Measurements from ENCODE around the gene HIVEP3.

Gene HIVEP3

GRCh38 chr1:41673806-41674205 lies 244.9 kb downstream of the HIVEP3 start:
- DNase-seq (ENCODE audit: extremely low read depth in 1 of 2, low read depth in 1 of 2), result no peak

GRCh38 chr1:41673378-41673777 lies 245.3 kb downstream of the HIVEP3 start:
- no peak for DNase-seq (ENCODE audit: extremely low read depth in 1 of 2, low read depth in 1 of 2)

- DNase-seq (ENCODE audit: extremely low read depth in 1 of 2, low read depth in 1 of 2), result no peak
Observed at GRCh38 chr1:41672641-41673361, 245.9 kb downstream of the HIVEP3 start.

- no peak for DNase-seq (ENCODE audit: extremely low read depth in 1 of 2, low read depth in 1 of 2)
Observed at GRCh38 chr1:41672173-41672572, 246.5 kb downstream of the HIVEP3 start.

- no peak for DNase-seq (ENCODE audit: extremely low read depth in 1 of 2, low read depth in 1 of 2)
Observed at GRCh38 chr1:41671116-41671755, 247.5 kb downstream of the HIVEP3 start.

GRCh38 chr1:41670217-41670957 lies 248.3 kb downstream of the HIVEP3 start:
- DNase-seq (ENCODE audit: extremely low read depth in 1 of 2, low read depth in 1 of 2), result no peak

DNA sequence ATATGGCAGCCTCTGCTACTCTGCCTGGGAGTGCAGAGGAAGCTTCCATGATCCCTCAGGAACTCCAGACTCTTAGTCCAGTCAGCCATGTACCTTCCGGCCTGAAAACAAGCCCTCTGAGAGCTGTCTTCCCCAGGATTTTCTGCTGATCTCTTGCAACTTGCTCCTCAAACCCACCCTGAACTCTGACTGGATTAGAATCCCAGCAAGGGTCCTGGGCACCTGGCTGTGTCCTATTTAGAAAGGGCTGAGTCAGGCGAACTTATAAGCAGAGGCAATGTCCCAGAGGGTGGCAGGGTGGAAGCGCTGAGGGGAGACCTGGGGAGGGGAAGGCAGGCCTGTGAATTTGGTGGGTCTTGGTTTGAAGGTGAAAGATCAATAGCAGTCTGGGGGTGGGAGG lies 249.8 kb downstream of the HIVEP3 start:
- no peak for DNase-seq (ENCODE audit: extremely low read depth in 1 of 2, low read depth in 1 of 2)

- DNase-seq (ENCODE audit: extremely low read depth in 1 of 2, low read depth in 1 of 2), result no peak
Observed at GRCh38 chr1:41668054-41668660, 250.6 kb downstream of the HIVEP3 start.

GRCh38 chr1:41666981-41667631 lies 251.6 kb downstream of the HIVEP3 start:
- peak; percentile 13 to 17 for DNase-seq (ENCODE audit: extremely low read depth in 1 of 2, low read depth in 1 of 2)

DNA sequence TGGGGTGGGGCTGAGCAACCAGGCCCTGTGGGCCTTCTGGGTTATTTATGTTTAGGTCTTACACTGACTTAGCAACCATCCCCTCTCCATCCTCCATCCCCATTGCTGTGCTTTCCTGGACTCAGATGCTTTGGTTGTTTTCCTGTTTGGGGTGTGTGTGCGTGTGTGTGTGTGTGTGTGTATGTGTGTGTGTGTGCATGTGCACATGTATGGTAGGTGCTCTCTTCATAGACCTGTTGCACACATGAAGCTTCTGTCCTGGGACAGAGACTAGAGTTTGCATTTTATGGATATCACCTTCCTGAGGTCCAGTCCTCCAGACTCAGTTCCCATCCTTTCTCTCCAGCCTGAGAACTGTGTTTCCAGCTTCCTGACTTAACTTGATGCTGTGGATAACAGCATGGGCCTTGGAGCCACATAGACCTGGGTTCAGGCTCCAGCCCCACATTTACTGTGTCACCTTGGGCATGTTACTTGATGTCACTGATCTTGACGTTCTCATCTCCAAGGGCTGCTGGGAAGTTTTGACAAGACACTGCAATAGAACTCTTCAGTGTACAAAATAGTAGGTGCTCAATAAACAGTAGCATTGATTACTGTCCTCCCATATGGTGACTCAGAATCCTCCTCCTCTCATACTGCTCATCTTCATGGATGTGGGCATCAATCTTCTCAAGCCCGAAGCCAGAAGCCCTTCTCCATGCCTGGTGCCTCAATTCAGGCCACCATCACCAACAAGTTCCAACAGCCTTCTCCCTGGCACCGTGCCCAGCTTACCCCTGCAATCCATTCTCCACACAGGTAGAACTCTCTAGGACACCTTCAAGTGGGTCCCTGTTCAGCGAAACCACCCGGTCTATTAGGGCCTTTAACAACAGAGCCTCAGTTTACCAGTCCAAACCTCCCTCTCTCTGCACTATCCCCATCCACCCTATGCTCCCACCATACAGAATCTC lies 252.5 kb downstream of the HIVEP3 start:
- DNase-seq (ENCODE audit: extremely low read depth in 1 of 2, low read depth in 1 of 2), result no peak

GRCh38 chr1:41664861-41665640 lies 253.7 kb downstream of the HIVEP3 start:
- DNase-seq (ENCODE audit: extremely low read depth in 1 of 2, low read depth in 1 of 2), result no peak

GRCh38 chr1:41663671-41664400 lies 254.9 kb downstream of the HIVEP3 start:
- no peak for DNase-seq (ENCODE audit: extremely low read depth in 1 of 2, low read depth in 1 of 2)

DNA sequence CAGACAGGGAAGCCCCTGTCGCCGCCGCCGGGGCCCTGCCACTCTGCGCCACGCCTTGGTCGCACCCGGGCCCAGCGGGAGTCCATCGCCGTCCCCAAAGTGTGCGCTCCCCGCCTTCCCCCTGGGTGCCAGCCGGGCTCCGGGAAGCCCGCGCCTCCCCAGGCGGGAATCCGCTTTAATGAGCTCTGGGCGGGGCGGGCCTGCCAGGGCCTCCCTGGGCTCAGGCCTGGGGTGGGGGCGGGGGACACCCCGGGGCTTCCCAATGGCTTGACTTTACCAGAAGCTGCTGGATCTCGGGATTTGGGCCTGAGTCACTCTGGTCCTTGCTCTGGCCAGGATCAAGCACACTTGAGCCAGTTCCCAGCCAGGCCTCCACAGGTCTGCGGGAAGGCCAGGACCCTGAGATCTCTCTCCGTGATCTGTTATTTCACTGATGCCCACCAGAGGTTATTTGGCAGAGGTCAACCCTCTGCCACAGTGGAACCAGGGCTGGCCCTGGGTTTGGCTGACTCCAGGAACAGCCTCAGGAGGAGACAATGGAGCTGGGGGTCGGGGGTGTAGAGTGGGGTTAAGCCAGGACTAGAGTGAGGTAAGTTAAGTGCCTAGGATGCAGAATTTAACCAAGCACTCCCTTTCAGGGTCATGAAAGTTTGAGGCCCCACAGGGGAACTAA lies 255.8 kb downstream of the HIVEP3 start:
- DNase-seq (ENCODE audit: extremely low read depth in 1 of 2, low read depth in 1 of 2), result no peak

DNA sequence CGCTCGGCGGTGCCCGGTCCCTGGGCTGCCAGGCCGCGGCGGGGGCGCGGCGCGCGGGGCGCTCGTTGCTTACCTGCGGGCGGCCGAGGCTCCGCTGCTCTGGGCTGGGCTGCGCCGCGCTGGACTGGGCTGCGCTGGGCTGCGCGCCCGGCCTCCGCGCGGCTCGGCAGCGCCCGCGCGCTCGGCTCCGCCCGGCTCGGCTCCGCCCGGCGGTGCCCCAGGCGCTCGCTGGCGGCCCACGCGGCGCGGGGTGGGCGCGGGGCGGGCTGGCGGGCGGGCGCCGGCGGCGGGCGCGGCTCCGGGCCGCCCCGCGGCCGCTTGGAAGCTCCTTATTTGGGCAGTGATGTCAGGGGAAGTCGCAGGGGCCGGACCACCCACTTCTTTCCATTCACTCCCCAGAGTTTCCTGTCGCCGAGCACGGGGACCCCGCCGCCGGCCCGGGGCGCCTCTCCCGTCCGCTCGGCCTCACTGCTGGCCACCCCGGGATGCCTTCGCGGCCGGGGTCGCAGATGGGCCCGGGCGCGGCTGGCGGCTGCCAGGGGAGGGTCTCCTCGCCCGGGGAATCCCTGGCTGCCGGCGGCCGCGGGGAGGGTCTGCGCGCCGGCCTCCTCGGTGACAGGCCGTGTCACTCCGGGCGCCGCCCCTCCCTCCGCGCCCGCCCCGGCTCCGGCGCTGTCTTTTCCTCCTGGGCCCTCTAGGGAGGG lies 256.5 kb downstream of the HIVEP3 start:
- peak; percentile 38 to 53 for DNase-seq (ENCODE audit: extremely low read depth in 1 of 2, low read depth in 1 of 2)

GRCh38 chr1:41661428-41662060 lies 257.2 kb downstream of the HIVEP3 start:
- no peak for DNase-seq (ENCODE audit: extremely low read depth in 1 of 2, low read depth in 1 of 2)

GRCh38 chr1:41660570-41661427 lies 257.9 kb downstream of the HIVEP3 start:
- DNase-seq (ENCODE audit: extremely low read depth in 1 of 2, low read depth in 1 of 2), result no peak
